ENCODE measurements around the gene SESN1.

DNA sequence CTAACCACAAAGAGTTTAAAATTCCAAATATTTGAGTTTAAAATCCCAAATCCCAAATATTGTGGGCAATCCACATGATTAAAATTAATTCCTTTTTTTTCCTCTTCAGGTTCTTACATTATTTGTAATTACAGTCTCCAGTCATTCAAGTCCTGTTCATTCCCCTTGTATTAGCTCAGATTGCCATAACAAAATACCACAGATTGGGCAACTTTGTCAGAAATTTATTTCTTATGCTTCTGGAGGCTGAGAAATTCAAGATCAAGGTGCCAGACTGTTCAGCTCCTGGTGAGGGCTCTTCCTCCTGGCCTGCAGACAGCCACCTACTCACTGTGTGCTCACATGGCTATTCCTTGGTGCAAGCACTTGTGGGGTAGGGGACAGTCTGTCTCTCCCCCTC lies 141.0 kb downstream of the SESN1 start:
- TF ChIP-seq, protein P1, sequence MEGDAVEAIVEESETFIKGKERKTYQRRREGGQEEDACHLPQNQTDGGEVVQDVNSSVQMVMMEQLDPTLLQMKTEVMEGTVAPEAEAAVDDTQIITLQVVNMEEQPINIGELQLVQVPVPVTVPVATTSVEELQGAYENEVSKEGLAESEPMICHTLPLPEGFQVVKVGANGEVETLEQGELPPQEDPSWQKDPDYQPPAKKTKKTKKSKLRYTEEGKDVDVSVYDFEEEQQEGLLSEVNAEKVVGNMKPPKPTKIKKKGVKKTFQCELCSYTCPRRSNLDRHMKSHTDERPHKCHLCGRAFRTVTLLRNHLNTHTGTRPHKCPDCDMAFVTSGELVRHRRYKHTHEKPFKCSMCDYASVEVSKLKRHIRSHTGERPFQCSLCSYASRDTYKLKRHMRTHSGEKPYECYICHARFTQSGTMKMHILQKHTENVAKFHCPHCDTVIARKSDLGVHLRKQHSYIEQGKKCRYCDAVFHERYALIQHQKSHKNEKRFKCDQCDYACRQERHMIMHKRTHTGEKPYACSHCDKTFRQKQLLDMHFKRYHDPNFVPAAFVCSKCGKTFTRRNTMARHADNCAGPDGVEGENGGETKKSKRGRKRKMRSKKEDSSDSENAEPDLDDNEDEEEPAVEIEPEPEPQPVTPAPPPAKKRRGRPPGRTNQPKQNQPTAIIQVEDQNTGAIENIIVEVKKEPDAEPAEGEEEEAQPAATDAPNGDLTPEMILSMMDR (IDR thresholded peaks at IDR 0.05): no peak
- TF ChIP-seq EZH2phosphoT487 (IDR thresholded peaks at IDR 0.05) (no peak), EZH2 (IDR thresholded peaks at IDR 0.05) (no peak)

Data from neural progenitor cell (in vitro differentiated cells).